ENCODE results near the gene UVRAG. TPM values are rescaled to one million over a fixed set of nuclear protein-coding genes. Genes with fewer than 3 reads are reported as not detected.

Gene UVRAG
- total and polyA plus RNA-seq, 12 donors, result 5.0 to 18.3 (median 13.4) TPM

GRCh38 chr11:76085270-76085669 is 270.3 kb downstream of the UVRAG start:
- intact Hi-C loops (cut with DNase I), result loop anchor here in 1 of 10 donors (10.0 kb wide), 1 partner anchor 50 kb away; no protein-coding TSS in a partner anchor
- 77 to 91% methylated on average over 1 of the region's 1 CpG for WGBS, 2 donors
- no peak for TF ChIP-seq CTCF (IDR thresholded peaks at IDR 0.05)

DNA sequence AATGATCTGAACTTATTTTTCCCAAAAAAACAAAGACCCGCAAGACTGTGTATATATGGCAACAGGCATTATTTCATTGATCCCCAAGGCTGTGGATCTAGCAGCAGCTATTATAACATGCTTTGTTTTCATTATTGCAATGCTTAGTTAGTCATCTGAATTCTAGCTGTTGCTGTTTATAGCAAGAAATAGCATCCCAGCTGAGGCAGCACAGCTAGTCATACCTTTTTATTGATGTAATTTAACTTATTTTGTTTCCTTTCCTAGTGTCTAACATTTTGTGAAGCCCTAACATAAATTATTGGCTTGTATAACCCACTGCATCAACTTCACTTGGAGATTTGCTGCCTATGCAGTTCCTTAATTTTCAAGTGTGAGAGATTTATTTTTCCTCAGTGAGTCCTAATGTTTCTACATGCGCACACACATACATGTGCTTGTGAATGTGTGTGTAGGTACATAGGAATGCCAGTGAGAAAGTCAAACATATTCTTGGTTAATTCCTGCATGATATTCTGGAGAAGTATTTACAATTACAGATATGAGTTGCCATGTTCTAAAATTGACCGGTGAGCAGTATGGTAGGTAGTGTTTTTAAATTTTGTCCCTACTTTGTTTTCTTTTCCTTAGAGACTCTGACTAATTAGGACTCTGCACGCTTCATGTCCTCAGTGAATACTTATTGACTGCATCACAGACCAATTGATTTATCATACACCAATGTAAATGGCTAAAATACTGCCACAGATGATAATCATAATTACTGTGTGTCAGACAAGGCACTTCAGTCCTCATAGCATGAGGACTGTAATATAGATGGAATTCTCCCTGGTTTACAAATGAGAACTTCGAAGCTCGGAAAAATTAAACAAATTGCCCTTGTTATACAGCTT is 272.0 kb downstream of the UVRAG start:
- intact Hi-C loops (cut with DNase I), result loop anchor here in 1 of 10 donors (10.0 kb wide), 1 partner anchor 48 kb away; no protein-coding TSS in a partner anchor
- Histone ChIP-seq H3K27ac (no peak overlapping the region), H3K4me1 (peaks cover 3 to 40% (median 13%) of the 10 kb centered on the region in 9 donors), H3K36me3 (peaks cover 0 to 8% (median 0%) of the 10 kb centered on the region in 9 donors), H3K9me3 (peaks cover 0 to 20% (median 2%) of the 10 kb centered on the region in 11 donors), H3K4me3 (no peak overlapping the region), H3K27me3 (no peaks in the 10 kb centered on the region)
- DNase-seq, result no peak
- no peak for TF ChIP-seq CTCF (IDR thresholded peaks at IDR 0.05)
- ATAC-seq, result no peak
- 96 to 98% methylated on average over 6 of the region's 6 CpGs for WGBS, 2 donors

More at GRCh38 chr11:76085270-76085669, 270.3 kb downstream of the UVRAG start:
- H3K27me3 ChIP-seq, result no peaks in the 10 kb centered on the region
- peak overlapping the region in 1 of 10 donors; percentile 73 for H3K27ac ChIP-seq
- H3K4me3 ChIP-seq, result no peak overlapping the region
- peaks cover 0 to 6% (median 0%) of the 10 kb centered on the region in 9 donors for H3K36me3 ChIP-seq
- ATAC-seq (no peak), DNase-seq (no peak)
- H3K9me3 ChIP-seq, result peaks cover 0 to 5% (median 0%) of the 10 kb centered on the region in 11 donors
- peaks cover 3 to 50% (median 14%) of the 10 kb centered on the region in 9 donors for H3K4me1 ChIP-seq

- no peak for TF ChIP-seq CTCF (IDR thresholded peaks at IDR 0.05)
- Histone ChIP-seq H3K27me3 (no peaks in the 10 kb centered on the region), H3K9me3 (peaks cover 0 to 20% (median 2%) of the 10 kb centered on the region in 11 donors), H3K27ac (no peak overlapping the region), H3K4me3 (no peak overlapping the region), H3K4me1 (peaks cover 3 to 38% (median 13%) of the 10 kb centered on the region in 9 donors), H3K36me3 (peaks cover 0 to 8% (median 0%) of the 10 kb centered on the region in 9 donors)
- intact Hi-C loops (cut with DNase I), result loop anchor here in 1 of 10 donors (10.0 kb wide), 1 partner anchor 47 kb away; no protein-coding TSS in a partner anchor
- WGBS, 2 donors, result 95 to 97% methylated on average over 6 of the region's 6 CpGs
- no peak for ATAC-seq
- DNase-seq, result no peak
These were observed 272.7 kb downstream of the UVRAG start for GRCh38 chr11:76087749-76088148.

- intact Hi-C loops (cut with DNase I), result loop anchor here in 1 of 10 donors (10.0 kb wide), 1 partner anchor 46 kb away; no protein-coding TSS in a partner anchor
- 82 to 89% methylated on average over 3 of the region's 3 CpGs for WGBS, 2 donors
- Histone ChIP-seq H3K9me3 (peaks cover 0 to 20% (median 2%) of the 10 kb centered on the region in 11 donors), H3K4me3 (no peak overlapping the region), H3K27me3 (no peaks in the 10 kb centered on the region), H3K36me3 (peaks cover 0 to 8% (median 0%) of the 10 kb centered on the region in 9 donors), H3K4me1 (peaks cover 0 to 32% (median 6%) of the 10 kb centered on the region in 9 donors), H3K27ac (no peak overlapping the region)
- no peak for TF ChIP-seq CTCF (IDR thresholded peaks at IDR 0.05)
- no peak for DNase-seq
- ATAC-seq, result no peak
These were observed 273.5 kb downstream of the UVRAG start for GRCh38 chr11:76088511-76088910.
